GM18867 (cell line): Measurements from ENCODE around the gene PPA1.
"Not testable (repeated sequence)": the region's sequence is repeated elsewhere in the genome, so short reads cannot be mapped to it uniquely, and the experiment has no call there.

Experiments used
- ATAC-seq: cut with Tn5 transposase; IDR thresholded peaks from one replicate; pipeline ENCODE4 v1.9.1; 2021; ENCODE audit warnings: mild to moderate bottlenecking, moderate library complexity; ENCODE audit not compliant: unreplicated experiment

PPA1 gene

GRCh38 chr10:70222340-70222794 lies 10.9 kb downstream of the PPA1 start:
- no peak for ATAC-seq

- ATAC-seq, result no peak
These were observed 12.2 kb downstream of the PPA1 start for GRCh38 chr10:70221030-70221429.

GRCh38 chr10:70212879-70213278 lies 20.4 kb downstream of the PPA1 start:
- no peak for ATAC-seq

GRCh38 chr10:70212277-70212676 lies 21.0 kb downstream of the PPA1 start:
- ATAC-seq, result no peak

- ATAC-seq, result no peak
These were observed 26.5 kb downstream of the PPA1 start for GRCh38 chr10:70206762-70207161.

GRCh38 chr10:70201105-70201504 lies 32.1 kb downstream of the PPA1 start:
- ATAC-seq, result no peak

- ATAC-seq, result no peak
These were observed 34.3 kb downstream of the PPA1 start for GRCh38 chr10:70198696-70199466.

GRCh38 chr10:70197235-70197945 lies 35.8 kb downstream of the PPA1 start:
- ATAC-seq, result no peak

- no peak for ATAC-seq
These were observed 39.8 kb downstream of the PPA1 start for GRCh38 chr10:70193391-70193844.

- ATAC-seq, result no peak
These were observed 40.8 kb downstream of the PPA1 start for GRCh38 chr10:70192326-70192968.

GRCh38 chr10:70191972-70192305 lies 41.3 kb downstream of the PPA1 start:
- ATAC-seq, result no peak

GRCh38 chr10:70191161-70191971 lies 41.9 kb downstream of the PPA1 start:
- ATAC-seq, result no peak

GRCh38 chr10:70190581-70190980 lies 42.6 kb downstream of the PPA1 start:
- ATAC-seq, result no peak

- ATAC-seq, result no peak
These were observed 43.1 kb downstream of the PPA1 start for GRCh38 chr10:70190102-70190501.

GRCh38 chr10:70188768-70189167 lies 44.5 kb downstream of the PPA1 start:
- ATAC-seq, result no peak

- ATAC-seq, result no peak
These were observed 46.7 kb downstream of the PPA1 start for GRCh38 chr10:70186571-70186970.

- no peak for ATAC-seq
These were observed 47.1 kb downstream of the PPA1 start for GRCh38 chr10:70186090-70186489.

GRCh38 chr10:70183304-70183703 lies 49.9 kb downstream of the PPA1 start:
- no peak for ATAC-seq

- not testable (repeated sequence) for ATAC-seq
These were observed 54.0 kb downstream of the PPA1 start for GRCh38 chr10:70179209-70179608.

- ATAC-seq, result no peak
These were observed 55.0 kb downstream of the PPA1 start for GRCh38 chr10:70178139-70178725.

GRCh38 chr10:70176441-70176840 lies 56.8 kb downstream of the PPA1 start:
- ATAC-seq, result no peak
